B cell (primary cell): ENCODE measurements around the gene PRM2. TPM values are rescaled to one million over a fixed set of nuclear protein-coding genes. Genes with fewer than 3 reads are reported as not detected.

ENCODE experiments used
- ATAC-seq: fragments of 200-7000 bp; cut with Tn5 transposase; one replicate; pipeline ENCODE4 v1.10.0; 2021; ENCODE audit warnings: low read depth, mild to moderate bottlenecking, moderate number of reproducible peaks, moderate library complexity
- CTCF ChIA-PET: fragments of 350-600 bp; sonication (Branson Sonifier 250); formaldehyde crosslinking; loops from one replicate; lab custom pipeline; 2021; ENCODE audit warnings: antibody characterized with exemption, inconsistent platforms; lab: Charles Lee
- POLR2A ChIA-PET: fragments of 350-600 bp; sonication (Branson Sonifier 250); formaldehyde crosslinking; loops from one replicate; lab custom pipeline; 2021; ENCODE audit warnings: antibody characterized with exemption; lab: Charles Lee
- DNase-seq: peaks from one replicate; pipeline ENCODE4 v3.0.0; 2013
- H2AFZ ChIP-seq: 2 replicates; pipeline ENCODE4 v1.6.1; 2012; ENCODE audit warnings: mild to moderate bottlenecking, low read depth, low read length; ENCODE audit not compliant: insufficient read depth, poor library complexity, severe bottlenecking
- H3K27ac ChIP-seq, 2 donors: 1 replicate in 1 of 2; 2 replicates in 1 of 2; pipeline ENCODE4 v1.5.1; 2012 to 2013; ENCODE audit warnings: low read length in 2 of 2, mild to moderate bottlenecking in 2 of 2, moderate library complexity in 1 of 2
- H3K27me3 ChIP-seq, 4 experiments: fragments of 200-600 bp in 1 of 4; sonication (generic) in 1 of 4; replicated peaks in 1 of 4; 1 replicate in 2 of 4; 2 replicates in 2 of 4; pipeline versions ENCODE4 v1.6.1 to v1.7.0; 2013 to 2016; ENCODE audit warnings: low read length in 3 of 4, mild to moderate bottlenecking in 2 of 4, mixed read lengths in 1 of 4, moderate library complexity in 1 of 4; ENCODE audit not compliant: insufficient read depth in 4 of 4, control insufficient read depth in 3 of 4; ENCODE audit errors: control extremely low read depth in 1 of 4
- H3K36me3 ChIP-seq, 2 experiments: replicated peaks in 1 of 2; 1 replicate in 1 of 2; 2 replicates in 1 of 2; pipeline versions ENCODE4 v1.6.1 to v1.7.1; 2013; ENCODE audit warnings: low read length in 1 of 2; ENCODE audit not compliant: insufficient read depth in 2 of 2, control insufficient read depth in 1 of 2; ENCODE audit errors: control extremely low read depth in 1 of 2, extremely low read depth in 1 of 2
- H3K4me1 ChIP-seq, 2 donors: fragments of 200-600 bp in 1 of 2; sonication (generic) in 1 of 2; 1 replicate in 1 of 2; 2 replicates in 1 of 2; pipeline versions ENCODE4 v1.5.1 to v1.6.1; 2013 to 2017; ENCODE audit warnings: low read length in 2 of 2; ENCODE audit not compliant: control insufficient read depth in 2 of 2, insufficient read depth in 2 of 2
- H3K4me2 ChIP-seq: replicated peaks from 2 replicates; pipeline ENCODE3; 2012; ENCODE audit warnings: mild to moderate bottlenecking, low read depth, low read length; ENCODE audit not compliant: poor library complexity, severe bottlenecking
- H3K4me3 ChIP-seq, 5 experiments: fragments of 200-600 bp in 1 of 5; sonication (generic) in 1 of 5; 1 replicate in 3 of 5; 2 replicates in 2 of 5; pipeline versions ENCODE4 v1.5.1 to v1.7.0; 2011 to 2016; ENCODE audit warnings: low read length in 4 of 5, mild to moderate bottlenecking in 4 of 5, low read depth in 2 of 5, control low read depth in 1 of 5, moderate library complexity in 1 of 5; ENCODE audit not compliant: insufficient read depth in 1 of 5; ENCODE audit errors: control extremely low read depth in 1 of 5, extremely low read depth in 1 of 5
- H3K79me2 ChIP-seq: fragments of 200-600 bp; sonication (generic); one replicate; pipeline ENCODE4 v1.6.0; 2016; ENCODE audit warnings: low read length; ENCODE audit not compliant: control insufficient read depth, insufficient read depth
- H3K9ac ChIP-seq: fragments of 200-600 bp; sonication (generic); 2 replicates; pipeline ENCODE4 v1.6.1; 2017; ENCODE audit warnings: mild to moderate bottlenecking, low read length, moderate library complexity
- H3K9me3 ChIP-seq, 3 donors: one replicate each; pipeline versions ENCODE4 v1.6.1 to v1.7.1; 2013; ENCODE audit warnings: low read length in 2 of 3; ENCODE audit not compliant: control insufficient read depth in 2 of 3, insufficient read depth in 1 of 3; ENCODE audit errors: control extremely low read depth in 1 of 3
- H4K20me1 ChIP-seq: 2 replicates; pipeline ENCODE4 v1.6.0; 2012; ENCODE audit warnings: mild to moderate bottlenecking, low read length; ENCODE audit not compliant: insufficient read depth, control insufficient read depth, poor library complexity, severe bottlenecking
- H3K27ac Mint-ChIP-seq: one replicate; pipeline ENCODE4 v1.8.0; 2021; ENCODE audit warnings: mixed read lengths
- H3K27me3 Mint-ChIP-seq: one replicate; pipeline ENCODE4 v1.8.0; 2021; ENCODE audit warnings: mixed read lengths
- H3K4me1 Mint-ChIP-seq: one replicate; pipeline ENCODE4 v1.8.0; 2021; ENCODE audit warnings: mixed read lengths
- H3K4me3 Mint-ChIP-seq: one replicate; pipeline ENCODE4 v1.8.0; 2021; ENCODE audit warnings: mixed read lengths
- H3K9me3 Mint-ChIP-seq: one replicate; pipeline ENCODE4 v1.8.0; 2022; ENCODE audit warnings: mixed read lengths; ENCODE audit not compliant: insufficient read depth
- CTCF ChIP-seq: fragments of 200-600 bp; IDR thresholded peaks from one replicate; pipeline ENCODE4 v1.8.0; 2022; ENCODE audit warnings: antibody characterized with exemption, mild to moderate bottlenecking
- EZH2 ChIP-seq: IDR thresholded peaks from 2 replicates; pipeline ENCODE4 v1.6.1; 2012; ENCODE audit warnings: borderline replicate concordance, low read depth, mild to moderate bottlenecking, moderate library complexity, low read length; ENCODE audit not compliant: insufficient read depth, poor library complexity, severe bottlenecking
- WGBS: methylation state at CpG from one replicate; pipeline ENCODE4 v1.1.5; 2013; ENCODE audit warnings: missing lambda C conversion rate; ENCODE audit not compliant: insufficient coverage; 5-methylcytosine and 5-hydroxymethylcytosine counted together
- intact Hi-C: fragments of 100-400 bp; cut with micrococcal nuclease; formaldehyde crosslinking; loops from one replicate; pipeline ENCODE4 v1.10.0; 2022
- polyA plus RNA-seq: library from polyadenylated mRNA; depleted of rRNA; stranded (reverse); fragments of >200 nt; gene quantifications from 2 replicates; pipeline ENCODE4 v1.2.3, GENCODE V29; 2012
- total RNA-seq, 2 donors: library from RNA; stranded (reverse); fragments of 120-200 nt in 1 of 2; gene quantifications; 1 replicate in 1 of 2; 2 replicates in 1 of 2; pipeline versions ENCODE4 v1.2.3 to v1.2.4, GENCODE V29; 2013 to 2022

PRM2 gene
- total and polyA plus RNA-seq, 2 donors (not counting 1 experiment from before 2014, with no cell fraction given): not detected

- no peak overlapping the region for H3K27ac Mint-ChIP-seq
- intact Hi-C loops: no loop called here
- 98% methylated on average over 8 of the region's 10 CpGs for WGBS
- no peak overlapping the region for H3K9ac ChIP-seq
- peaks cover 25% of the 10 kb centered on the region for H3K4me1 Mint-ChIP-seq
- H3K27ac ChIP-seq: no peak overlapping the region
- no peak for ATAC-seq
- TF ChIP-seq CTCF (no peak), EZH2 (no peak)
- no peaks in the 10 kb centered on the region for H3K9me3 Mint-ChIP-seq
- no peak overlapping the region for H3K4me3 Mint-ChIP-seq
- H3K79me2 ChIP-seq: no peaks in the 10 kb centered on the region
- H3K4me1 ChIP-seq: peaks cover 19 to 24% of the 10 kb centered on the region in 2 donors
- no peaks in the 10 kb centered on the region for H3K27me3 ChIP-seq
- no peaks in the 10 kb centered on the region for H3K36me3 ChIP-seq
- H3K27me3 Mint-ChIP-seq: no peaks in the 10 kb centered on the region
- ChIA-PET POLR2A (no interaction called here), CTCF (interaction anchor here (0.6 to 1.3 kb wide), 3 partner anchors 18 to 271 kb away, joined by 3 to 4 read pairs (median 4); no protein-coding TSS in a partner anchor)
- H2AFZ ChIP-seq: no peak overlapping the region
- no peak for DNase-seq
- H4K20me1 ChIP-seq: no peaks in the 10 kb centered on the region
- no peaks in the 10 kb centered on the region for H3K9me3 ChIP-seq
- no peak overlapping the region for H3K4me3 ChIP-seq
- H3K4me2 ChIP-seq: no peak overlapping the region
These were observed 39.6 kb downstream of the PRM2 start for GRCh38 chr16:11236461-11237254.

- POLR2A ChIA-PET: interaction anchor here (0.6 kb wide), 1 partner anchor 9 kb away, joined by 4 read pairs; no protein-coding TSS in a partner anchor
- no peak for TF ChIP-seq CTCF
- no peak for TF ChIP-seq EZH2
- no peaks in the 10 kb centered on the region for H3K27me3 ChIP-seq
- no peaks in the 10 kb centered on the region for H3K36me3 ChIP-seq
- Mint-ChIP-seq H3K27me3 (no peaks in the 10 kb centered on the region), H3K27ac (no peak overlapping the region), H3K4me3 (no peak overlapping the region), H3K4me1 (peaks cover 30% of the 10 kb centered on the region), H3K9me3 (no peaks in the 10 kb centered on the region)
- DNase-seq: no peak
- no peaks in the 10 kb centered on the region for H3K9me3 ChIP-seq
- H3K79me2 ChIP-seq: no peaks in the 10 kb centered on the region
- no peak overlapping the region for H3K9ac ChIP-seq
- H4K20me1 ChIP-seq: no peaks in the 10 kb centered on the region
- CTCF ChIA-PET: interaction anchor here (1.3 kb wide), 1 partner anchor 19 kb away, joined by 3 read pairs; no protein-coding TSS in a partner anchor
- H3K4me1 ChIP-seq: peaks cover 18 to 21% of the 10 kb centered on the region in 2 donors
- 21% methylated on average over 3 of the region's 5 CpGs for WGBS
- no peak overlapping the region for H3K27ac ChIP-seq
- H2AFZ ChIP-seq: no peak overlapping the region
- H3K4me3 ChIP-seq: no peak overlapping the region
- H3K4me2 ChIP-seq: no peak overlapping the region
- intact Hi-C loops: no loop called here
- no peak for ATAC-seq
These were observed 40.6 kb downstream of the PRM2 start for GRCh38 chr16:11235703-11235991.
